Medulla oblongata (tissue), 1 donor: Measurements from ENCODE around the gene COLEC12.
A peak's percentile ranks its signal among the peaks of the same experiment; 100 is the strongest.

ENCODE experiments used
- DNase-seq: peaks from one replicate; pipeline ENCODE4 v3.0.0-alpha.2; 2015; ENCODE audit errors: extremely low spot score

COLEC12 gene

DNA sequence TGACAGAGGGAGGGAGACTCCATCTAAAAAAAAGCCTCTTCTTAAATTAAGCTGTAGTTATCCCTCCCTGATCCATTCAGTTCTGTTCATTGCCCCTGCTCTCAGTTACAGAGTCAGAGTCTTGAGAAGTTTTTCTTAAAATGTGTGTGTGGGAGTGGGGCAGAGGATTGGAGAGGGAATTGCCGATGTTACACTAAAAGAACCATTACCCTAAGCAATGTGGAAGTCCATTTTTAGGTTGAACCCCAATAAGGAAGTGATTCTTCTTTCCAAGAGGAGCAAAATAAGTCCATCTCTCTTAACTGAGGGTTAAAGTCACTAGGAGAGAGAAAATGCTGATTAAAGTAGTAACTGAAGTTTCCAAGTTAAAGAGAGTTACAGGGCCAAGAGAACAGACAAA is 211.5 kb downstream of the COLEC12 start:
- no peak for DNase-seq

GRCh38 chr18:286515-287310 is 213.8 kb downstream of the COLEC12 start:
- peak; percentile 58 for DNase-seq

GRCh38 chr18:285817-286216 is 214.7 kb downstream of the COLEC12 start:
- no peak for DNase-seq

- peak; percentile 24 for DNase-seq
Measured at GRCh38 chr18:275486-275885, 225.0 kb downstream of the COLEC12 start.

DNA sequence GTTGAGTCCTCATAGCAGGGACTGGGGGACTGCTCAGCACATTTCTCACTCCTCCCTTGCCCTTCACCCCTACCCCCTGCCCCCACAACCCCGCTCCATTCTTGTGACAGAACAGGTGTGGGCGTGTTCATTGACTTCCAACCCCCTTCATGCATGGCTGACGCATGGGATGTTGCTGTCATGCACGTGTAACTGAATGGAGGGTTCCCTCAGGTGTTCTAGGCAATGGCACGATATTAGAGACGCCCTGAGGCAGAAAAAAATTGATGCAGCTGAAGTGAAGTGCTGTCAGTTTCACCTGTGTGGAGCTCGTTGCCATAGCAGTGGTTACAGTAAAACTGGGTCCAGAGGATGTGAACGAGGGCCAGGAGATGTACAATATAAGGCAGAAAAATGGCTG is 226.2 kb downstream of the COLEC12 start:
- no peak for DNase-seq

DNA sequence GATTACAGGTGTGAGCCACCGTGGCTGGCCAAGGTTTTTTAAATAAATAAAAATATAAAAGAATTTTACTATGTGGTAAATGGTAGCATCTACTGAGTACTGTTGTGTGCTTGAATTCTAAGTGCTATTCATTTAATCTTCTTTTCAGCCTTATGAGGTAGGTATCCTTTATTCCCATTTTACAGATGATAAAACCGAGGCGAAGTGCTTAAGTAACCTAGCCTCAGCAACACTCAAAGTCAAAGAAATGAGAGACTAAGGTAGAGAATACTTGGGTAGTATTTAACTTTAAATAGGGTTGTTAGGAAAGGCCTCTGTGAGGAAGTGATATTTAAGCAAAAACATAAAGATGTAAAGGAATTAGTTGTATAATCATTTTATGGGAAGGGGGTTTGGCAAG is 227.0 kb downstream of the COLEC12 start:
- DNase-seq, result no peak

GRCh38 chr18:272650-273049 is 227.9 kb downstream of the COLEC12 start:
- DNase-seq, result no peak

DNA sequence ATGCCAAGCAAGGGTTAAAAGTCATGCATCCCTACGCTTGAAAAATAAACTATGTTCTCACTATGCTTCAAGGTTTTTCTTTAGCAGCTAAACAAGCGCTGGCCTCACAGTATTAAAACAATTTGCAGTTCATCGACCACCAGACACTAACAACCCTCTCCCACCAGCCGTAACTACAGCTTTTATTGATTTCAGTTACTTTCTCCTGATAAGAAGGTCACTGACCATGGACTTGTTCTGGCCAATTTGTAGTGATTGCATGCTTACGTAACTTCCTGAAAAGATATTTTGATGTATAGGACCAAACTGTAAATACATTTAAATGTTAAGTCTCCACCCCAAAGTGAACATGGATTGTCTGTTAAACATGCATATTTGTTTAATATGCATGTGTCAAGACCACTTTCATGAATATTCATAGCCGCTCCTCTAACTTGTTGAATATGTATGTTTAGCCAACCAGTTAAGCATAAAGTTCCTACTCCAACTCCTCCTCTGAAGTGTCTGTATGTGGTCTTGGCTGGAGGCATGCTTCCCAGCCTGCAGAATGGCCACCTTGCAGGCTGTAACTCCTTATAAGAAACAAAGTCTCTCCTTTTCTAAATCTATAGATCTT is 230.9 kb downstream of the COLEC12 start:
- DNase-seq, result no peak

DNA sequence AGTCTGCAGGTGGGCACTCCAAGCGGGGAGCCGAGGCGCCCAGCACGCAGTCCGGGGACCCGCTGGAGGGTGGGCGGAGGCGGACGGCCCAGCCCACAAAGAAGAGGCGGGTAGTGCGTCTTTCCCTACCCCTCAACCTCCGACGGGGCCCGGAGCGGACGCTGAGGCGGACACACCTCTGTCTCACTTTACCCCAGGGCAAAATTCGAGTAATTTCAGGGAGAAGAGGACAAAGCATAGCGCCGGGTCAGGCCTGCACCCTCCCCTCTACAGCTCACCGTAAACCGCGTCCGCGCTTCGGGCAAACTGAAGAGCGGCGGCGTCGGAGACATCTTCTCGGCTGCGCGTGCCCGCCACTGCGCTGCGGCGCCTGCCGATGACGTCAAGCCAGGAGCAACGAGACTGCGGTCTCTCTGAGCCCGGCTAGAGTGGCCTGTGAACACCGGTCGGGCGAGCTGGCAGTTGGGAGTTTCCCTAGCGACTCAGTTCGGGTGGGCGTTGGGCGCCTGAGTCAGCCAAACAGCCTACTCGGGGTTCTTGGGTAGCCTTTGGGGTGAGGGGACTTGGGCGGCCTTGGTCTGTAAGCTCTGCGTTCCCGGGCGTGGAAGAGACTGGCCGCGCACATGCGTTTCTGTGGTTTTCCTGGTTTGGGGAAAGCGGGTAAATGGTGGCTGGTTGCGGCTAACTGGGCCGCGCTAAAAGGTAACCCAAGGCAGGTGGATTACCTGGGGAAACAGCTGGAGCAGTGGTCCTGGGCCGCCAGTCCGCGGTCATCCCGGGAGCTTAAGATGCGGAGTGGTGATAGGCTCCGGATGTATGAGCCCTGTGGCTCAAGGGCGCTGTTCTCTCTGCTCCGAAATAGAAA is 232.6 kb downstream of the COLEC12 start, which contains the start of gene THOC1:
Gene THOC1, minus strand, starts transcription at position 360 of the 865 bp plus-strand sequence. Its CDS starts 28 bp downstream, at position 332.
- peak; percentile 92 for DNase-seq

GRCh38 chr18:267380-267687 is 233.2 kb downstream of the COLEC12 start:
- no peak for DNase-seq
